Trophoblast cell (in vitro differentiated cells and primary cell): ENCODE measurements around the gene MOB3C.

Experiments used
- DNase-seq, 2 donors: peaks; one replicate each; pipeline ENCODE4 v3.0.0-alpha.2; 2016
- H2AFZ ChIP-seq: 2 replicates; pipeline ENCODE4 v1.6.1; 2013; ENCODE audit warnings: low read length, moderate library complexity, mild to moderate bottlenecking; ENCODE audit not compliant: insufficient read depth, poor library complexity
- H2AK5ac ChIP-seq: 2 replicates; pipeline ENCODE4 v1.6.1; 2013; ENCODE audit warnings: mild to moderate bottlenecking, low read length
- H2BK120ac ChIP-seq: 2 replicates; pipeline ENCODE4 v1.6.1; 2013; ENCODE audit warnings: low read length, mild to moderate bottlenecking, moderate library complexity; ENCODE audit not compliant: insufficient read depth, poor library complexity
- H2BK12ac ChIP-seq: 2 replicates; pipeline ENCODE4 v1.6.1; 2013; ENCODE audit warnings: mild to moderate bottlenecking, low read length, moderate library complexity
- H2BK5ac ChIP-seq: 2 replicates; pipeline ENCODE4 v1.6.1; 2013; ENCODE audit warnings: low read length, low read depth, moderate library complexity, mild to moderate bottlenecking; ENCODE audit not compliant: poor library complexity
- H3K14ac ChIP-seq: 2 replicates; pipeline ENCODE4 v1.6.1; 2013; ENCODE audit warnings: mild to moderate bottlenecking, low read length
- H3K18ac ChIP-seq: 2 replicates; pipeline ENCODE4 v1.6.1; 2013; ENCODE audit warnings: mild to moderate bottlenecking, low read length
- H3K23ac ChIP-seq: 2 replicates; pipeline ENCODE4 v1.6.1; 2013; ENCODE audit warnings: low read length
- H3K27ac ChIP-seq: 2 replicates; pipeline ENCODE4 v1.5.1; 2013; ENCODE audit warnings: low read depth, mild to moderate bottlenecking, inconsistent platforms, low read length, moderate library complexity
- H3K27me3 ChIP-seq: 2 replicates; pipeline ENCODE4 v1.6.1; 2013; ENCODE audit warnings: inconsistent platforms, mild to moderate bottlenecking, low read length, moderate library complexity; ENCODE audit not compliant: insufficient read depth
- H3K36me3 ChIP-seq, 2 experiments: 1 replicate in 1 of 2; 2 replicates in 1 of 2; pipeline ENCODE4 v1.6.1; 2013; ENCODE audit warnings: low read length in 2 of 2, mild to moderate bottlenecking in 2 of 2, moderate library complexity in 1 of 2; ENCODE audit not compliant: insufficient read depth in 2 of 2, control insufficient read depth in 1 of 2
- H3K4ac ChIP-seq: 2 replicates; pipeline ENCODE4 v1.6.1; 2013; ENCODE audit warnings: low read depth, mild to moderate bottlenecking, low read length, moderate library complexity
- H3K4me1 ChIP-seq, 2 experiments: 1 replicate in 1 of 2; 2 replicates in 1 of 2; pipeline ENCODE4 v1.6.1; 2013; ENCODE audit warnings: low read length in 2 of 2, mild to moderate bottlenecking in 2 of 2, moderate library complexity in 1 of 2; ENCODE audit not compliant: insufficient read depth in 2 of 2, control insufficient read depth in 1 of 2
- H3K4me2 ChIP-seq: 2 replicates; pipeline ENCODE4 v1.6.1; 2013; ENCODE audit warnings: inconsistent platforms, mild to moderate bottlenecking, low read length, moderate library complexity
- H3K4me3 ChIP-seq: 2 replicates; pipeline ENCODE4 v1.5.1; 2013; ENCODE audit warnings: mild to moderate bottlenecking, low read depth, low read length, inconsistent platforms
- H3K79me1 ChIP-seq: one replicate; pipeline ENCODE4 v1.6.1; 2013; ENCODE audit warnings: low read length
- H3K79me2 ChIP-seq: 2 replicates; pipeline ENCODE4 v1.6.1; 2013; ENCODE audit warnings: low read length, mild to moderate bottlenecking; ENCODE audit not compliant: control insufficient read depth, insufficient read depth, poor library complexity
- H3K9ac ChIP-seq: 2 replicates; pipeline ENCODE4 v1.6.1; 2013; ENCODE audit warnings: mild to moderate bottlenecking, low read length
- H3K9me3 ChIP-seq: 2 replicates; pipeline ENCODE4 v1.6.1; 2013; ENCODE audit warnings: low read depth, mild to moderate bottlenecking, control low read depth, inconsistent platforms, low read length; ENCODE audit not compliant: insufficient read depth
- H4K12ac ChIP-seq: 2 replicates; pipeline ENCODE4 v1.6.1; 2013; ENCODE audit warnings: low read depth, mild to moderate bottlenecking, low read length, moderate library complexity
- H4K8ac ChIP-seq: 2 replicates; pipeline ENCODE4 v1.6.1; 2013; ENCODE audit warnings: low read depth, mild to moderate bottlenecking, low read length, moderate library complexity
- H4K91ac ChIP-seq: one replicate; pipeline ENCODE4 v1.6.1; 2013; ENCODE audit warnings: low read depth, mild to moderate bottlenecking, low read length, moderate library complexity
- WGBS: extraction: QIAGEN DNeasy Blood & Tissue Kit; methylation state at CpG from one replicate; pipeline ENCODE4 v1.1.7; 2013; ENCODE audit warnings: missing lambda C conversion rate; ENCODE audit not compliant: insufficient read length, insufficient coverage; ENCODE audit errors: extremely low coverage; 5-methylcytosine and 5-hydroxymethylcytosine counted together

The MOB3C gene

GRCh38 chr1:46595127-46595526 is 21.5 kb downstream of the MOB3C start:
- Histone ChIP-seq H3K14ac (no peak overlapping the region), H3K4me3 (no peak overlapping the region), H2AFZ (no peak overlapping the region), H3K27ac (no peak overlapping the region), H3K27me3 (no peaks in the 10 kb centered on the region), H3K79me1 (no peaks in the 10 kb centered on the region), H3K4me2 (no peak overlapping the region), H4K12ac (no peak overlapping the region), H2BK120ac (no peak overlapping the region), H3K9me3 (no peaks in the 10 kb centered on the region), H2BK12ac (no peak overlapping the region), H4K91ac (no peak overlapping the region), H2AK5ac (no peak overlapping the region), H4K8ac (no peak overlapping the region), H3K79me2 (no peaks in the 10 kb centered on the region), H3K23ac (no peak overlapping the region), H3K36me3 (peaks cover 14 to 22% of the 10 kb centered on the region in 2 experiments), H2BK5ac (no peak overlapping the region), H3K4me1 (peaks cover 0 to 6% of the 10 kb centered on the region in 2 experiments), H3K4ac (no peak overlapping the region), H3K9ac (no peak overlapping the region), H3K18ac (no peak overlapping the region)
- DNase-seq, result peak in 1 of 2 donors; percentile 34
- WGBS, result no CpG with 5 or more reads among the region's 3 CpGs

GRCh38 chr1:46594063-46594462 is 22.5 kb downstream of the MOB3C start:
- Histone ChIP-seq H2AFZ (no peak overlapping the region), H4K12ac (no peak overlapping the region), H3K79me1 (no peaks in the 10 kb centered on the region), H3K9ac (no peak overlapping the region), H2BK5ac (no peak overlapping the region), H4K8ac (no peak overlapping the region), H3K14ac (no peak overlapping the region), H3K9me3 (no peaks in the 10 kb centered on the region), H3K4me2 (no peak overlapping the region), H3K23ac (no peak overlapping the region), H4K91ac (no peak overlapping the region), H2BK12ac (no peak overlapping the region), H3K79me2 (no peaks in the 10 kb centered on the region), H2BK120ac (no peak overlapping the region), H2AK5ac (no peak overlapping the region), H3K27me3 (no peaks in the 10 kb centered on the region), H3K4ac (no peak overlapping the region), H3K4me3 (no peak overlapping the region), H3K18ac (no peak overlapping the region), H3K4me1 (peaks cover 0 to 5% of the 10 kb centered on the region in 2 experiments), H3K36me3 (peaks cover 17 to 29% of the 10 kb centered on the region in 2 experiments), H3K27ac (no peak overlapping the region)
- DNase-seq, result no peak
- WGBS, result no CpG with 5 or more reads among the region's 5 CpGs

GRCh38 chr1:46592823-46593222 is 23.8 kb downstream of the MOB3C start:
- H3K4me3 ChIP-seq, result no peak overlapping the region
- H4K8ac ChIP-seq, result no peak overlapping the region
- 100% methylated on average over 1 of the region's 4 CpGs for WGBS
- no peak overlapping the region for H4K91ac ChIP-seq
- no peak overlapping the region for H3K4ac ChIP-seq
- H2BK120ac ChIP-seq, result no peak overlapping the region
- no peak overlapping the region for H3K23ac ChIP-seq
- H2AK5ac ChIP-seq, result no peak overlapping the region
- peaks cover 17 to 30% of the 10 kb centered on the region in 2 experiments for H3K36me3 ChIP-seq
- no peak overlapping the region for H3K9ac ChIP-seq
- H3K79me2 ChIP-seq, result no peaks in the 10 kb centered on the region
- H2AFZ ChIP-seq, result no peak overlapping the region
- H3K4me1 ChIP-seq, result peaks cover 0 to 5% of the 10 kb centered on the region in 2 experiments
- H3K9me3 ChIP-seq, result no peaks in the 10 kb centered on the region
- no peaks in the 10 kb centered on the region for H3K27me3 ChIP-seq
- no peak overlapping the region for H3K18ac ChIP-seq
- H3K79me1 ChIP-seq, result no peaks in the 10 kb centered on the region
- H3K14ac ChIP-seq, result no peak overlapping the region
- H3K27ac ChIP-seq, result no peak overlapping the region
- no peak overlapping the region for H2BK5ac ChIP-seq
- DNase-seq, result no peak
- no peak overlapping the region for H4K12ac ChIP-seq
- no peak overlapping the region for H2BK12ac ChIP-seq
- no peak overlapping the region for H3K4me2 ChIP-seq

- DNase-seq, result no peak
- no peak overlapping the region for H3K18ac ChIP-seq
- no peaks in the 10 kb centered on the region for H3K4me1 ChIP-seq
- no CpG with 5 or more reads among the region's 3 CpGs for WGBS
- no peak overlapping the region for H2BK5ac ChIP-seq
- no peak overlapping the region for H2AFZ ChIP-seq
- peaks cover 20 to 39% of the 10 kb centered on the region in 2 experiments for H3K36me3 ChIP-seq
- H3K23ac ChIP-seq, result no peak overlapping the region
- no peak overlapping the region for H3K27ac ChIP-seq
- H3K27me3 ChIP-seq, result no peaks in the 10 kb centered on the region
- no peak overlapping the region for H3K4ac ChIP-seq
- H4K8ac ChIP-seq, result no peak overlapping the region
- no peak overlapping the region for H3K4me3 ChIP-seq
- no peak overlapping the region for H3K4me2 ChIP-seq
- no peak overlapping the region for H2AK5ac ChIP-seq
- no peak overlapping the region for H4K91ac ChIP-seq
- H2BK120ac ChIP-seq, result no peak overlapping the region
- H3K14ac ChIP-seq, result no peak overlapping the region
- H3K9ac ChIP-seq, result no peak overlapping the region
- no peak overlapping the region for H4K12ac ChIP-seq
- H2BK12ac ChIP-seq, result no peak overlapping the region
- no peaks in the 10 kb centered on the region for H3K79me1 ChIP-seq
- no peaks in the 10 kb centered on the region for H3K9me3 ChIP-seq
- no peaks in the 10 kb centered on the region for H3K79me2 ChIP-seq
Observed at GRCh38 chr1:46589529-46589928, 27.1 kb downstream of the MOB3C start.
